Astrocyte (in vitro differentiated cells and primary cell): ENCODE results near the gene PLCH2.

ENCODE experiments used
- CTCF ChIP-seq: IDR thresholded peaks from 2 replicates; pipeline ENCODE4 v1.5.1; 2011; ENCODE audit warnings: low read depth, mild to moderate bottlenecking, inconsistent platforms, low read length, moderate library complexity; ENCODE audit not compliant: insufficient read depth
- EZH2 ChIP-seq: IDR thresholded peaks from 2 replicates; pipeline ENCODE4 v1.6.1; 2012; ENCODE audit warnings: mild to moderate bottlenecking, low read length, inconsistent platforms; ENCODE audit not compliant: insufficient read depth

- TF ChIP-seq CTCF = no peak
- no peak for TF ChIP-seq EZH2
Observed at GRCh38 chr1:2553871-2554620, 78.0 kb downstream of the PLCH2 start.
